GM06990 (cell line): Measurements from ENCODE around the gene TRAF1.

Experiments used
- DNase-seq: peaks from one replicate; pipeline ENCODE4 v3.0.0-alpha.2; 2011; ENCODE audit not compliant: insufficient read length; ENCODE audit errors: extremely low read depth
- H3K27me3 ChIP-seq: replicated peaks from 2 replicates; pipeline ENCODE4 v1.6.0; 2011; ENCODE audit warnings: low read length; ENCODE audit not compliant: control insufficient read depth, insufficient read depth
- H3K36me3 ChIP-seq: 2 replicates; pipeline ENCODE4 v1.5.1; 2011; ENCODE audit warnings: low read length; ENCODE audit not compliant: control insufficient read depth, insufficient read depth
- H3K4me3 ChIP-seq: replicated peaks from 2 replicates; pipeline ENCODE4 v1.5.1; 2011; ENCODE audit warnings: low read depth, mild to moderate bottlenecking, control low read depth, low read length
- CTCF ChIP-seq: IDR thresholded peaks from 2 replicates; pipeline ENCODE4 v1.5.1; 2011; ENCODE audit warnings: low read length, control low read depth, mild to moderate bottlenecking, inconsistent platforms; ENCODE audit not compliant: insufficient read depth, poor library complexity, severe bottlenecking

The TRAF1 gene

GRCh38 chr9:120966013-120966369, 39.4 kb upstream of the TRAF1 start:
- no peak for TF ChIP-seq CTCF
- Histone ChIP-seq H3K4me3 (no peak overlapping the region), H3K27me3 (no peaks in the 10 kb centered on the region), H3K36me3 (no peaks in the 10 kb centered on the region)
- DNase-seq: no peak

GRCh38 chr9:120965344-120966012, 38.9 kb upstream of the TRAF1 start:
- TF ChIP-seq CTCF: no peak
- no peak overlapping the region for H3K4me3 ChIP-seq
- no peaks in the 10 kb centered on the region for H3K36me3 ChIP-seq
- no peaks in the 10 kb centered on the region for H3K27me3 ChIP-seq
- no peak for DNase-seq

- Histone ChIP-seq H3K4me3 (no peak overlapping the region), H3K36me3 (no peaks in the 10 kb centered on the region), H3K27me3 (no peaks in the 10 kb centered on the region)
- TF ChIP-seq CTCF: no peak
- DNase-seq: no peak
Observed at GRCh38 chr9:120961936-120962335, 35.3 kb upstream of the TRAF1 start.

- Histone ChIP-seq H3K27me3 (no peaks in the 10 kb centered on the region), H3K4me3 (no peak overlapping the region), H3K36me3 (no peaks in the 10 kb centered on the region)
- DNase-seq: no peak
- TF ChIP-seq CTCF: no peak
Observed at GRCh38 chr9:120960001-120960400, 33.4 kb upstream of the TRAF1 start.

GRCh38 chr9:120956862-120957261, 30.3 kb upstream of the TRAF1 start:
- H3K27me3 ChIP-seq: no peaks in the 10 kb centered on the region
- no peak for TF ChIP-seq CTCF
- no peak for DNase-seq
- H3K36me3 ChIP-seq: no peaks in the 10 kb centered on the region
- H3K4me3 ChIP-seq: no peak overlapping the region

- no peak for TF ChIP-seq CTCF
- Histone ChIP-seq H3K4me3 (no peak overlapping the region), H3K36me3 (no peaks in the 10 kb centered on the region), H3K27me3 (no peaks in the 10 kb centered on the region)
- DNase-seq: no peak
Observed at GRCh38 chr9:120951960-120952618, 25.5 kb upstream of the TRAF1 start.
